HG02981 (cell line): Measurements from ENCODE around the gene RPL10A.
"Not testable (repeated sequence)": the region's sequence is repeated elsewhere in the genome, so short reads cannot be mapped to it uniquely, and the experiment has no call there.

Experiments
- ATAC-seq: cut with Tn5 transposase; IDR thresholded peaks from one replicate; pipeline ENCODE4 v1.9.1; 2021; ENCODE audit warnings: mild to moderate bottlenecking, moderate library complexity; ENCODE audit not compliant: unreplicated experiment

Gene RPL10A

DNA sequence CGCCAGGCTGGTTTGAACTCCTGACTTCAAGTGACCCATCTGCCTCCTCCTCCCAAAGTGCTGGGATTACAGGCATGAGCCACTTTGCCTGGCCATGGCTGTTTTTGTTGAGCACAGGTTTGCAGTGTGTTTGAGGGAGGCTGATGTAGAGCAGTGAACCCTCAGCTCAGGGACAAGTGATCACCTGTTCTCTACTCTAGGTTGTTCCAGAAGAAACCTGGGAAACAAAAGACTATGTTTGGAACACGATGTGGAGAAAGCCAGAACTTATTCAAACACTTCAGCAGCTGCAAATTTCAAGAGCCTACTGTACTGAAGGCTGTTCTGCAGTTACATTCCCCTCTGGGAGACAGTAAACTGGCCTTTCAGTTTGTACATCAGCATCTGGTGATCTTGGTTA is 39.8 kb downstream of the RPL10A start:
- no peak for ATAC-seq

DNA sequence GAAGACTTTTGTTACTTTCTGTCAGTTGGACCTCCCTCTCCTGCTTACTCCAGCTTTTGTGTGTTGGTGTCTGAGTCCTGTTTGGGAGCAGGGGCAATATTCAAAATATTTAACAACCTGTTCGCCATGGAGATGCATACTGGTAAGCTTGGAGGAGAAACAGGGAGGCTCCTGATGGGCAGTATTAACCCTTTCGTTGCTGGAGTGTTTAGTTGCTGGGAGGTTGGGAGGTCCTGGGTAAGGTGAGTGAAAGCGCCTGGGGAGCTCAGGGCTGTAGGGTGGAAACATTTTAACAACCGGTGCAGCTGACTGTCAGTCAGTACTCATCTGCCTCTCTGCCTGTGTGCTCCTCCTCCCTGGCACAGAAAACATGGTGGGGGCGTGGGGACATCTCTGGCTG is 40.3 kb downstream of the RPL10A start:
- no peak for ATAC-seq

DNA sequence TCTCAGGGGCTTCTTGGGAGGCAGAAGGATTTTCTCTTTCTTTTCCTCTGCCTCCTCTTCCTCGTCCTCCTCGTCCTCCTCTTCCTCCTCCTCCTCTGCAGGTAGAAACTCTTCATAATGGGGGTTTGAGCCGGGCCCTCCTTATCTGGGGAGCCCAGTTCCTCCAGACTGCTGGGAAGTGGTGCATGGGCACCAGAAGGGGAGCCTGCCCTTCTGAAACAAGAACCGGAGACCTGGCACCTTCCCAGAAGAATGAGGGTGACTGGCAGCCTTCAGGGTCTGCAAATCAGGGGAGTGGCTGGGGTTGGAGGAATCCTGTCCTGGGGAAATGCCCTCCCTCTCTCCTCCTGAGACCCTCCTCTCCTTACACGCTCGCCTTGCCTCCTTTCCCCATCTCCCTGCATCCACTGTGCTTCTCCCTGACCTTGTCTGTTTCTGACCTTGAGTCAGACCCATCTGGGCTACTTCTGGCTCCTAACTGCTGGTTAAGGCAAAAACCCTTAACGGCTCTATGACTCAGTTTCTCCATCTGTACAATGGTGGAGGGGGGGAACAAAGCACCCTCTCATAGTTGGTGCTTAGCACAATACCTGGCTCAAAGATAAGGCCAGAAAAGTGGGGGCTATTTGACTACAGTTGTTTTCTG is 42.8 kb downstream of the RPL10A start:
- ATAC-seq, result no peak

DNA sequence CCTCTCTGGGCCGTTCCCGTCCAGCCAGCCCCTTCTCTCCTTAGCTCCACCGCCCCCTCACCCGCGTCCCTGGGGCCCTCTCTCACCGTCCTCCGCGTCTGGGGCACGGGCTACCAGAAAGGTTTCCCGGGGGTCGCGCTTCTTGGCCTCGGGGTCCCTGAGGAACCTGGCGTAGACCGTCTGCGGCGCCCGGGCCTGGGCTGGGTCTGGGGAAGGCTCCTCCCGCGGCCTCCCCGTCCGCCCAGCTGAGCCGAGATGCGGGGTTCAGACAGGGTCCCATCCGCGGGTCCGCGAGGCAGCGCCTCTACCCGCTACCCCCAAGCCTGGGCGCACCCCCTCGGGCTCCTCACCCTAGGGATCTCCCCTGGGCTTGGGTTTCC is 43.4 kb downstream of the RPL10A start:
- no peak for ATAC-seq

DNA sequence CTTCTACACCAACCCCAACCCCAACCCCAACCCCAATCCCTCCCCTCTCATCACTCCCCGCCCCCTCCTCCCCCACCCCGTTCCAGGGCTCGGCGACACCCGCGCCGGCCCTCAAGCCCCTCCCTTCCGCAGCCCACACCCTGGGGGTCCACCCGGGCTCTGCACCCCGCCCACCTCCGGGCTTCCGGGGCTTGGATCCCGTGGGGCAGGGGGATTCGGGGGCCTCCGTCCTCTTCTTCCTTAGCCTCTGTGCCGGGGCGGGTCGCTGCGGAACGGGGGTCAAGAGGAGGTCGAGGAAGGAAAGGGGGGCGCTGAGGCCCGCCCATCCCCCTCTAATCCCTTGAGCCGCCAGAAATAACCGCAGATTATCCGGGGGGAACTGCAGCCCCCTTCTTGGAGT is 43.8 kb downstream of the RPL10A start:
- no peak for ATAC-seq

DNA sequence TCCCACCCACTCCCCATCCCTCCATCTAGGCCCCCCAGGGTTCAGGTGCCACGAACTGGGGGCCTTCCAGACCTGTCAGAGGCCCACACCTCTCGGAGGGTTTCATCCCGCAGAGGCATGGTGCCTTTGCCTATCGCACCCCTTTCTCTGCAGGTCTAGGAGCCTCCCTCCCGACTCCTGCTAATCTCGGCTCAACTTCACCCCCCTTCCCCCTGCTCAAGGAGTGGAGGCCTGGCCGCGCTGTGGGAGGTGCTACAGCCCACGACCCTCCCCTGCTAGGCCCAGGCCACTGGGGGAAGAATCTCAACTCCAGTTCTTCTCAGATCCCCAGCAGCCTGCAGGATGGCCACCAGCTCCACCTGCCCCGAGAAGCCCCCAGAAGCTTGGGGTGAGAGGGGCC is 44.5 kb downstream of the RPL10A start, which contains the start of gene TULP1:
TULP1 (minus strand) TSS at position 157 of the 400 bp plus-strand sequence; CDS start at position 119, 38 bp downstream.
- ATAC-seq, result no peak

DNA sequence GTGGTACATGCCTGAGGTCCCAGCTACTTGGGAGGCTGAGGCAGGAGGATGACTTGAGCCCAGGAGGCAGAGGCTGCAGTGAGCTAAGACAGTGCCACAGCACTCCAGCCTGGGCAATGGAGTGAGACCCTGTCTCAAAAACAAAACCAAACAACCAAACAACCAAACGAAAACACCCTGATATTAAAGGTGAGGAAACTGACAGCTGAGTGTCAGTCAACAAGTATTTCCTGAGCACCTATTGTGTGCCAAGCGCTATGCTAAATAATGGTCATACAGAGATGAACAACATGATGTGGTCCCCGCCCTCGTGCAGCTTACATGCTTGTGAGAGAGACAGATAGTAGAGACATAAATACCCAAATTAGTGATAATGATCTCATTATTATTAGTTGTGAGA is 46.4 kb downstream of the RPL10A start:
- ATAC-seq, result no peak

DNA sequence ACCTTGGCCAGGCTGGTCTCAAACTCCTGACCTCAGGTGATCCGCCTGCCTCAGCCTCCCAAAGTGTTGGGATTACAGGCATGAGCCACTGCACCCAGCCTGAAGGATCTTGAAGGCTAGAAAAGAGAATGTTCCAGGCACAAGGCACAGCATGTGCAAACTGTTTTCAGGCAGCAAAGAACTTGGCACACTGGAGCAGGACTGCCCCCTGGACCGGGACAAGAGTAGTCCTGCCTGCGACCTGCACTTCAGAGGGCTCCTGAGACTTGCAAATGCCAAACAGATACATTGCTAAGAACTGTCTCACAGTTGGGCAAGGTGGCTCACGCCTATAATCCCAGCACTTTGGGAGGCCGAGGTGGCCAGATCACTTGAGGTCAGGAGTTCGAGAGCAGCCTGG is 47.7 kb downstream of the RPL10A start:
- not testable (repeated sequence) for ATAC-seq

DNA sequence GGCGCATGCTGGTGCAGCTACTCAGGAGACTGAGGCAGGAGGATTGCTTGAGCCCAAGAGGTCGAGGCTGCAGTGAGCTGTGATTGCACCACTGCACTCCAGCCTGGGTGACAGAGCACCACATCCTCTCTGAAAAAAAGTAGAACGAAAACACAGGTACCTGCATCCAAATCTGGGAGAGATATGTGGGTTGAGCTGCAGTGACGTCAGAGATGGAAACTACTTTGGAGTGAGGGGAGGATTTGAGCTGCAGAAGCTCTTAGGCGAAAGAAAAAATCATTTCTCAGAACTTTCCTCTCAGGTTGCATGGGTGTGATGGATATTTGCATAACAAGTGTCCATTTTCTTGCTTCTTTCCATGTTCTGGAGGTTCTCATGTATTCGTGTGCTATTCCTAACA is 48.5 kb downstream of the RPL10A start:
- no peak for ATAC-seq

DNA sequence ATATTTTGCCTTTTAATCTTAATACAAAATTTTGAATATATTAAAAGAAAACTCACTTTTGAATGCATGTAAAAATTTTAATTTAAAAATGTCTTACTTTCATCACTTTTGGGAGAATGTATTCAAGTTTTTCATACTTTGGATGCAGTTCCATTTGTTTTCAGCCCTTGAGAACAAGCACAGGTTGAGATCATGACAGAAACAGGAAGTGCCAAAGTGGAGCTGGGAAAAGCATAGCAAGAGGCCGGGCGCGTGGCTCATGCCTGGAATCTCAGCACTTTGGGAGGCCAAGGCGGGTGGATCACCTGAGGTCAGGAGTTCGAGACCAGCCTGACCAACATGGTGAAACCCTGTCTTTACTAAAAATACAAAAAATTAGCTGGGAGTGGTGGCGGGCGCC is 49.8 kb downstream of the RPL10A start:
- not testable (repeated sequence) for ATAC-seq

DNA sequence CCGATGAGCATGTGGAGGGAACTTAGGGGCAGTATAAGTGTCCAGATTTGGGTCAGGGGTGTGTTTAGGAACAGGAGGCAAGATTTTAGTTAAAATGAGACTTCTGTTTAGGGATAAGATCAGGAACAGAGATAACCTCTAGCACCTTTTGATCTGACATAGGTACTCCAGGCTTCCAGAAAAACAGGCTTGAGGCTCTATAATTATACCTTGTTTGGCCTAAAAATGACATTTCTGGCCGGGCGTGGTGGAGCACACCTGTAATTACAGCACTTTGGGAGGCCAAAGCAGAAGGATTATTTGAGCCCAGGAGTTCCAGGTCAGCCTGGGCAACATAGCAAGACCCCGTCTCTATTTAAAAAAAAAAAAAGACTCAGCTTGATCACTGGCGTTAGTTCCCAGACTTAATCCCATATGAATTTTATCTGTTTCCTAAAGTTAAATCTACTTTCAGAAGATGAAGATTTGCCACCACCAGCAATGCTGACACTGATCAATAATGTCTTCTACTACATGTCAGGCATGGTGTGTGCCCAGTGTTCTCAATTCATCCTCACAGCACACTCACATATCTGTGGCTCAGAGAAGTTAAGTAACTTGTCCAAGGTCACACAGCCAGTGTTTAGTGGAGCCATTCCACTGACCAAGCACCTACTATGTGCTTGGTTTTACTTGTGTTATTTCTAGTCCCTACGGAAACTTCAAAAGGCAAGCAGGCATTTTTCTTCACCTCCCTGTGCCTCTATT is 50.5 kb downstream of the RPL10A start:
- ATAC-seq, result no peak

DNA sequence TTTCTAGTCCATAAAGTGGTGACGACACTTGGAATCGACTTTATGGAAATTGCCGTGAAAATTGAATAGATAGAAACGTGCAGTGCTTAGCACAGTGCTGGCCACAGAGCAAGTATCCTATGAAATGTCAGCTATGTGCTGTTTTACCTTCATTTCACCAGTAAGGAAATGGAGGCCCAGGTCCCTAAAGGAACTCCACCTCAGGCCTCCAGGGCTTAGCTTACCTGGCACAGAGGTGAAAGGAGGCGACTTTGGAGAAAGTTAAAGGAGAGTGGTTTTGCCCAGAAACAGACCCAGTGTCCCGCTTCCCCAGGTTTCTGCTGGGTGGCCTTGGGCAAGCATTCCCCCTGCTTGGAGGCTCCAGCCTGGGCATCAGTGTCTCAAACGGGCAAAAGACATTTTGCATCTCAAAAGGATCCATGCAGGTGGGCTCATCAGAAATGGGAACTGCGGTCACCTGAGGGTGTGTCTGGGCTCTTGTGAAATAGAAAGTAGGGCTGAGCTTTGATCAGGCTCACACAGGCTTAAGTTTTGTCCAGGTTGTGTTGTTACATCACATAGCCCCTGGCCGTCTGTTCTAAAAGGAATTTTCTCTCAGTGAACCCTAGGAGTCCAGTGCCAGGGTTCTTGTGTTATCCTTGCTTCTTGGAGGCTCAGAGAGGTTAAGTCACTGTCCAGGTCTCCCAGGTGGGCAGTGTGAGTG is 51.3 kb downstream of the RPL10A start:
- ATAC-seq, result no peak
